Left lung (tissue), 10 donors: ENCODE measurements around the gene ZNF778. TPM values are rescaled to one million over a fixed set of nuclear protein-coding genes. Genes with fewer than 3 reads are reported as not detected.

Source experiments
- ATAC-seq: fragments of 200-7000 bp; cut with Tn5 transposase; one replicate; pipeline ENCODE4 v1.9.1; 2020; ENCODE audit warnings: moderate library complexity
- DNase-seq, 4 donors: peaks; one replicate each; pipeline ENCODE4 v3.0.0-alpha.2; 2013 to 2020
- H3K27ac ChIP-seq, 2 donors: fragments of 200-600 bp; sonication (generic) in 1 of 2; one replicate each; pipeline versions ENCODE4 v1.5.0 to v1.8.0; 2020 to 2021
- H3K27me3 ChIP-seq, 2 donors: fragments of 200-600 bp; sonication (generic) in 1 of 2; one replicate each; pipeline versions ENCODE4 v1.5.0 to v1.8.0; 2020 to 2021
- H3K36me3 ChIP-seq, 2 donors: fragments of 200-600 bp; sonication (generic) in 1 of 2; one replicate each; pipeline versions ENCODE4 v1.5.0 to v1.8.0; 2020 to 2021
- H3K4me1 ChIP-seq, 2 donors: fragments of 200-600 bp; one replicate each; pipeline ENCODE4 v1.8.0; 2021
- H3K4me3 ChIP-seq, 2 donors: fragments of 200-600 bp; sonication (generic) in 1 of 2; one replicate each; pipeline versions ENCODE4 v1.5.0 to v1.8.0; 2020 to 2021; ENCODE audit warnings: mild to moderate bottlenecking in 1 of 2
- H3K9me3 ChIP-seq, 2 donors: fragments of 200-600 bp; sonication (generic) in 1 of 2; one replicate each; pipeline versions ENCODE4 v1.5.0 to v1.8.0; 2020 to 2021
- intact Hi-C, 2 donors: fragments of 100-400 bp; cut with DNase I; formaldehyde crosslinking; loops; one replicate each; pipeline versions ENCODE4 v1.11.2 to v1.14.2; 2022
- polyA plus RNA-seq, 6 donors: library from polyadenylated mRNA; unstranded; fragments of 120-200 nt; gene quantifications; one replicate each; pipeline ENCODE4 v1.2.1, GENCODE V29; 2013; ENCODE audit not compliant: insufficient read length in 6 of 6
- total RNA-seq, 2 donors: library from RNA; stranded (reverse); fragmentation: NEBNext Ultra II Directional; extraction: Animal tissue kit (Norgen Biotek cat#: 25700); gene quantifications; one replicate each; pipeline ENCODE4 v1.2.1, GENCODE V29; 2021
- TF ChIP-seq, protein P1 (sequence below), 2 donors: fragments of 200-600 bp; sonication (generic) in 1 of 2; IDR thresholded peaks; one replicate each; pipeline versions ENCODE4 v1.5.0 to v1.8.0; 2021; ENCODE audit warnings: antibody characterized with exemption in 2 of 2
- donor health status: DM: no; HTN: yes; CAD: no.
- donor health status: DM: no; HTN: no; CAD: no.

The ZNF778 gene
- total and polyA plus RNA-seq, 8 donors, result 4.0 to 9.5 (median 6.1) TPM

DNA sequence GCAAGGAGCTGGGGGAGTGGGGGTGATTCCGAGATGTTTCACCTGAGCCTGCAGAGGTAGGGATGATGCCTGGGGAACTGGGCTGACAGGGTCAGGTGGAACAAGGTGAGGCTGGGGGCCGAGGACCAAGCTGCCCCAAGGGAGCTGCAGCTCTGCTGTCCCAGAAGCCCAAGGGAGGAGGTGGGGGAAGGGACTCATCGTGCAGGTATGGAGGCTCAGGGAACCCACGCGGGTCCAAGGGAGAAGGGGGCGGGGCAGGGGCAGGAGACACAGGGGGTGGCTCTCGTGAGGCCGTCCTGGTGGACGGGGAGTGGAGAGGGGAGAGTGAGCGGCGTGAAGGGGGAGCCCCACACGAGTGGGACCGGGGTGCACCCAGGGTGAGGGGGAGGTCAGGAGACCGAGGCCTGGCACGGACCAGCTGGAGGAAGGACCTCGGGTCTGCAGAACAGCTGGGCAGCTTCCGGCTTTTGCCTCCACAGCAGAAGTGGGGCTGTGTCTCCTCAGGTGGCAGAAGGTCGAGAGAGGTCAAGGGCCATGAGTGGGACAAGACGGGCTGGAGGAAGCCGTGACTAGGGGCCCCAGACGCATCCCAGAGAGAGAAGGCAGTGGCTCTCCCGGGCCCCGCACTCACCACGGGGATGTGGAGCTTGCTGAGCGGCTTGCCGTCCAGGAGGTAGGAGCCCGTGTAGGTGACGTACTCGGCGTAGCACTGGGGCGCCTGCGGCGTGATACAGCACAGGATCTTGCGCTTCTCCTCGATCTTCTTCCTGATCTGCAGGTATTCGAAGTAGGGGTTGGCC lies 61.1 kb downstream of the ZNF778 start:
- Histone ChIP-seq H3K27me3 (no peaks in the 10 kb centered on the region), H3K36me3 (peaks cover 0 to 97% of the 10 kb centered on the region in 2 donors), H3K4me3 (no peak overlapping the region), H3K9me3 (no peaks in the 10 kb centered on the region), H3K27ac (no peak overlapping the region), H3K4me1 (no peaks in the 10 kb centered on the region)
- TF ChIP-seq, protein P1, sequence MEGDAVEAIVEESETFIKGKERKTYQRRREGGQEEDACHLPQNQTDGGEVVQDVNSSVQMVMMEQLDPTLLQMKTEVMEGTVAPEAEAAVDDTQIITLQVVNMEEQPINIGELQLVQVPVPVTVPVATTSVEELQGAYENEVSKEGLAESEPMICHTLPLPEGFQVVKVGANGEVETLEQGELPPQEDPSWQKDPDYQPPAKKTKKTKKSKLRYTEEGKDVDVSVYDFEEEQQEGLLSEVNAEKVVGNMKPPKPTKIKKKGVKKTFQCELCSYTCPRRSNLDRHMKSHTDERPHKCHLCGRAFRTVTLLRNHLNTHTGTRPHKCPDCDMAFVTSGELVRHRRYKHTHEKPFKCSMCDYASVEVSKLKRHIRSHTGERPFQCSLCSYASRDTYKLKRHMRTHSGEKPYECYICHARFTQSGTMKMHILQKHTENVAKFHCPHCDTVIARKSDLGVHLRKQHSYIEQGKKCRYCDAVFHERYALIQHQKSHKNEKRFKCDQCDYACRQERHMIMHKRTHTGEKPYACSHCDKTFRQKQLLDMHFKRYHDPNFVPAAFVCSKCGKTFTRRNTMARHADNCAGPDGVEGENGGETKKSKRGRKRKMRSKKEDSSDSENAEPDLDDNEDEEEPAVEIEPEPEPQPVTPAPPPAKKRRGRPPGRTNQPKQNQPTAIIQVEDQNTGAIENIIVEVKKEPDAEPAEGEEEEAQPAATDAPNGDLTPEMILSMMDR (IDR thresholded peaks at IDR 0.05), result no peak
- intact Hi-C loops, result no loop called here
- ATAC-seq, result no peak
- DNase-seq, result peak in 1 of 4 donors; percentile 72

DNA sequence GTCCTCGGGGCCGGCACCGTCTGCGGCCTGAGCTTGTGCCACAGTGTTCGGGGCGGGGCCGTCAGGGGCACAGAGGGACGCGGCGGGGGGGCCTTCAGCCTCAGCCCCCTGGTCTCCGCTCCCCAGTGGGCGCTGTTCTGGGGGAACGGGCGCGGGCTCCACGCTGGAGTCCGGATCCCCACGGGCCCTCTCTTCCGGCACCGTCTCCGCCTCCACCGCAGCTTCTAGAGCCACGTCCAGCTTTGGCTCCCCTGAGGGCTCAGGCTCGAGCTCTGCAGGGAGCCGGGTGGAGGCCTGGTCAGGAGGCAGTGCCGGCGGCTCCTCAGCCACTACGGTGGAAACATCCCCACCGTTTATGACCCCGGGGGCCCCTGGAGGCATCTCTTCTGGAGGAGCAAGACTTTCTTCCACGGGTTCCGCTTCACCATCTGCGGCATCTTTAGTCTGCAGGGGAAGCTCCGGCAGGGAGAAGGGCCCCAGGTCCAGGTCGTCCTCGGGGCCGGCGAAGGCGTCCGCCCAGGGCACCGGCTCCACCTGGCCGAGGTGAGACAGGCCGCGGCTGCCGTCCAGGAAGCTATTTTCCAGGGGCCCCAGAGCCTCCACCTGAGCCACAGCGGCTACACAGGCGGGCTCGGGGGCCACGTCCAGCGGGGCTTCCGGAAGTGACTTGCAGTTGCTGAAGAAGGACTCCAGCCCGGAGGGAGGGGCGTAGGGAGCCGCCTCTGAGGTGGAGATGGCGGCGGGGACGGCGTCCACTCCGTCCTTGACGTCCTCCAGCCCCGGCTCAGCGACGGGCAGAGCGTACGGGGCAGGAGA lies 62.4 kb downstream of the ZNF778 start:
- intact Hi-C loops, result no loop called here
- peak in 1 of 4 donors; percentile 73 for DNase-seq
- TF ChIP-seq, protein P1 (IDR thresholded peaks at IDR 0.05), result no peak
- Histone ChIP-seq H3K27me3 (no peaks in the 10 kb centered on the region), H3K36me3 (peaks cover 0 to 97% of the 10 kb centered on the region in 2 donors), H3K27ac (no peak overlapping the region), H3K9me3 (no peaks in the 10 kb centered on the region), H3K4me1 (no peaks in the 10 kb centered on the region), H3K4me3 (no peak overlapping the region)
- no peak for ATAC-seq

DNA sequence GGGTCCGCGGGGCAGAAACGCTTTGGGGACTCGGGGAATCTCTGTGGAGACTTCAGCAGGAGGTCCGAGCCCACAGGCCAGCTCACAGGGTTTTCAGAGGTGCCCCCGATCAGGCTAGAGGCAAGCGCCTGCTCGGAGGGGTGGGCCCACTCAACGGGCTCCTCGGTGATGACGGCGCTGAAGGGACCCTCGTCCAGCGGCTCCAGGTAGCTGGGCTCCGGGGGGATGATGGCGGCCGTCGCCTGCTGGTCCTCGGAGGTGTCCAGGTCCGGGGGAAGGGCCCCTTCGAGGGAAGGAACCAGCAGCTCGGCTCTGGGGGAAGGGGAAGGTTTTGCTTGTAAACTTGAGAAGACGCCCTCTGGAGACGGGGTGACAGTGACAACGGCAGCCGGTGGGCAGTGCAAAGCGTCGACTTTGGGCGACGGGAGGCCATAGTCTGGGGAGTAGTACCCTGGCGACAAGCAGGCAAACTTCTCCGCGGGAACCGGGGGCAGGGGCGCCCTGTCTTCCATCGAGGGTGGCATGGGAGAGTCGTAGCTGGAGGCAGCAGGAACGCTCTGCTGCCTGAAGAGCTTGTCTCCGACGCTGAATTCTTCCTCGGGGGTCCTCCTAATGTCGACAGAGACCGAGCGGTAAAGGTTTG lies 63.2 kb downstream of the ZNF778 start:
- intact Hi-C loops, result no loop called here
- Histone ChIP-seq H3K9me3 (no peaks in the 10 kb centered on the region), H3K4me1 (no peaks in the 10 kb centered on the region), H3K27ac (no peak overlapping the region), H3K36me3 (peaks cover 0 to 97% of the 10 kb centered on the region in 2 donors), H3K4me3 (no peak overlapping the region), H3K27me3 (no peaks in the 10 kb centered on the region)
- ATAC-seq (no peak), DNase-seq (peak in 1 of 4 donors; percentile 70)
- TF ChIP-seq, protein P1 (IDR thresholded peaks at IDR 0.05), result no peak

DNA sequence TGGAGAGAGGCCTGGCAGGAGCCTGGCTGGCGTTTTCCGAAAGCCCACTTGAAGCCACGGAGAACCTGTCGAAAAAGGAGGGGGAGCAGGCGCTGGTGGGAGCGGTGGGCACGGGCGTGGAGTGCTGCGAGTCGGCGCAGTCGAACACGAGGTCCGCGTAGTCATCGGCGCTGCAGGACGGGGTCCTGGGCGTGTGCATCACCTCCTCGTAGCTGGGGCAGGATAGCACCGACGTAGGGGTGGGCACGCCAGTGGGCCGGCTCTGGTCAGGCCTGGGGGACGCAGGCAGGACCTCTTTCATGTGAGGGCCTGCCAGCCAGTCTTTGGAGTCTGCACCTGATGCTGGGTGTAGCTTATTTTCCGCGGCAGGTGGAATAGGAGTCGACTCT lies 63.7 kb downstream of the ZNF778 start:
- ATAC-seq (no peak), DNase-seq (peak in 1 of 4 donors; percentile 61)
- intact Hi-C loops, result no loop called here
- Histone ChIP-seq H3K27me3 (no peaks in the 10 kb centered on the region), H3K4me3 (no peak overlapping the region), H3K27ac (no peak overlapping the region), H3K9me3 (no peaks in the 10 kb centered on the region), H3K4me1 (no peaks in the 10 kb centered on the region), H3K36me3 (peaks cover 0 to 97% of the 10 kb centered on the region in 2 donors)
- TF ChIP-seq, protein P1 (IDR thresholded peaks at IDR 0.05), result no peak
